ENCODE results near the gene PLN.
A peak's percentile ranks its signal among the peaks of the same experiment; 100 is the strongest.

Gene PLN

GRCh38 chr6:118537574-118537973, 10.5 kb upstream of the PLN start:
- no peak for DNase-seq (ENCODE audit: low read depth)

GRCh38 chr6:118542184-118542952, 5.7 kb upstream of the PLN start:
- DNase-seq (ENCODE audit: low read depth): peak; percentile 43

- DNase-seq (ENCODE audit: low read depth): no peak
These were observed 4.0 kb upstream of the PLN start for GRCh38 chr6:118544105-118544504.

GRCh38 chr6:118546164-118546879, 1.8 kb upstream of the PLN start:
- no peak for DNase-seq (ENCODE audit: low read depth)

GRCh38 chr6:118546880-118547218, 1.2 kb upstream of the PLN start:
- no peak for DNase-seq (ENCODE audit: low read depth)

GRCh38 chr6:118548613-118549012, 517 bp downstream of the PLN start:
- DNase-seq (ENCODE audit: low read depth): no peak

- DNase-seq (ENCODE audit: low read depth): peak; percentile 36
These were observed 3.3 kb downstream of the PLN start for GRCh38 chr6:118551063-118552053.

GRCh38 chr6:118553132-118553531, 5.0 kb downstream of the PLN start:
- DNase-seq (ENCODE audit: low read depth): no peak

- DNase-seq (ENCODE audit: low read depth): no peak
These were observed 6.6 kb downstream of the PLN start for GRCh38 chr6:118554698-118555097.

- DNase-seq (ENCODE audit: low read depth): no peak
These were observed 10.5 kb downstream of the PLN start for GRCh38 chr6:118558464-118559217.

- no peak for DNase-seq (ENCODE audit: low read depth)
These were observed 11.6 kb downstream of the PLN start for GRCh38 chr6:118559659-118560058.

- no peak for DNase-seq (ENCODE audit: low read depth)
These were observed 14.2 kb downstream of the PLN start for GRCh38 chr6:118562248-118562647.

GRCh38 chr6:118562959-118563358, 14.9 kb downstream of the PLN start:
- DNase-seq (ENCODE audit: low read depth): peak; percentile 51

- DNase-seq (ENCODE audit: low read depth): no peak
These were observed 17.3 kb downstream of the PLN start for GRCh38 chr6:118565311-118565960.

GRCh38 chr6:118567974-118568373, 19.9 kb downstream of the PLN start:
- no peak for DNase-seq (ENCODE audit: low read depth)

GRCh38 chr6:118569498-118569897, 21.4 kb downstream of the PLN start:
- DNase-seq (ENCODE audit: low read depth): no peak

GRCh38 chr6:118571121-118571520, 23.0 kb downstream of the PLN start:
- no peak for DNase-seq (ENCODE audit: low read depth)

GRCh38 chr6:118574051-118574865, 26.2 kb downstream of the PLN start:
- no peak for DNase-seq (ENCODE audit: low read depth)

- no peak for DNase-seq (ENCODE audit: low read depth)
These were observed 29.9 kb downstream of the PLN start for GRCh38 chr6:118577972-118578371.

GRCh38 chr6:118578617-118579016, 30.5 kb downstream of the PLN start:
- no peak for DNase-seq (ENCODE audit: low read depth)

Data from stromal cell of bone marrow (primary cell).